Stimulated activated CD8-positive, alpha-beta memory T cell treated with anti-CD3 and anti-CD28 coated beads, Interleukin-2, amount 100 ng/mL, for 48 hours (primary cell): ENCODE results near the gene FGD6.
A peak's percentile ranks its signal among the peaks of the same experiment; 100 is the strongest.

Experiments
- DNase-seq, 2 donors: peaks; one replicate each; pipeline ENCODE4 v3.0.0-alpha.2; 2020; ENCODE audit warnings: low read depth in 2 of 2

FGD6 gene

GRCh38 chr12:95085612-95086011 is 131.7 kb downstream of the FGD6 start:
- no peak for DNase-seq

- no peak for DNase-seq
Measured at GRCh38 chr12:95083938-95084337, 133.3 kb downstream of the FGD6 start.

DNA sequence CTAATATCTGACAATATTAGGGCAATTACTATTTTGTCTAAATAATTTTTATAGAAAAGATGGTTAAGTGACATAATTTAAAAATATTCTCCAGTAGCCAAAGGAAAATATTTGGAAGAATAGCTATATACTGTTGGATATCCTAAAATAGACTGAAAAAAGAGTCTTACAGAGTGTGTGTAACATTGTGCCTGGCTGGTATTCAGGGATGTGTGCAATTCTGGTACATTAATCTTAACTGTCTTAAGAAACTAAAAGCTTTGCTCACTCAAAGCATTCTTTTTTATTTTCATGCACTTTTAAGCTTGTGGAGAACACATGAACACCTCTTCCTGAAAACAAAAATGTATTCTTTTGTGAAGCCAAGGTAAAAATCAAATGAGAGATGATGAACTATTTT is 133.8 kb downstream of the FGD6 start:
- DNase-seq: no peak

DNA sequence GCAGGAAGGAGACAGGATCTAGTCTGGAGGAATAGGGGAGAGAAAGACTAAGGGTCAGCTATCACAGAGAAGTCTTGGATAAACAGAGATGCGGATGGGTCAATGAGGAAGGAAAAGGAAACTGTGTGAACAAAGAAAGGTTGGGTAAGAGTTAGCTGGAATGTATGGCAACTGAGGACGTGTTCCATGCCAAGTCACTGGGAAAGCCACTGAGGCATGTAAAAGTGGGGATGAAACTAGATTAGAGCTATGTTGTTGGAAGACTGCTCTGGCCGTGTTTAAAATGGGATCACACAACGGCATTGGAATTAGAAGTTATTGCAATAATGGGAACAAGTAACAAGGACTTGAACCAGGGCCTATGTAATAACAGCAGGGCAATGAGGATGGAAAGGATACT is 139.9 kb downstream of the FGD6 start:
- DNase-seq: no peak

DNA sequence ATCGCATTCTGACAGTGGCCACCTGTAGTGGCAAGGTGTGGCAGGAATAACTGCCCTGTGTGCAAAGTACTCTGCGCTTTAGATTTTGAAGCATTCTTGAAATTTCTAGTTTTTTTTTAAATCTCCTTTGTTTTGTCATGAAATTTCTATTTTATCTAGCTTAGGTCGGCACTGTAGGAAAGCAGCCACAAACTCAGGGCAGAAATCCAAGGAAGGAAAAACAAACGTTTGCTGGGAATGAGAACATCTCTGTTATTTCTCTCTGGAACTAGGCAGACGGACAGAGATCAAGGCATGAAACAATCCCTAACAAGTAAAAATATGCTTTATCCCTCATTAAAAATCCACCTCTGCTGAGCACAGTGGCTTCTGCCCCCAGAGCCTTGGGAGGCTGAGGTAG is 142.5 kb downstream of the FGD6 start:
- DNase-seq: no peak

DNA sequence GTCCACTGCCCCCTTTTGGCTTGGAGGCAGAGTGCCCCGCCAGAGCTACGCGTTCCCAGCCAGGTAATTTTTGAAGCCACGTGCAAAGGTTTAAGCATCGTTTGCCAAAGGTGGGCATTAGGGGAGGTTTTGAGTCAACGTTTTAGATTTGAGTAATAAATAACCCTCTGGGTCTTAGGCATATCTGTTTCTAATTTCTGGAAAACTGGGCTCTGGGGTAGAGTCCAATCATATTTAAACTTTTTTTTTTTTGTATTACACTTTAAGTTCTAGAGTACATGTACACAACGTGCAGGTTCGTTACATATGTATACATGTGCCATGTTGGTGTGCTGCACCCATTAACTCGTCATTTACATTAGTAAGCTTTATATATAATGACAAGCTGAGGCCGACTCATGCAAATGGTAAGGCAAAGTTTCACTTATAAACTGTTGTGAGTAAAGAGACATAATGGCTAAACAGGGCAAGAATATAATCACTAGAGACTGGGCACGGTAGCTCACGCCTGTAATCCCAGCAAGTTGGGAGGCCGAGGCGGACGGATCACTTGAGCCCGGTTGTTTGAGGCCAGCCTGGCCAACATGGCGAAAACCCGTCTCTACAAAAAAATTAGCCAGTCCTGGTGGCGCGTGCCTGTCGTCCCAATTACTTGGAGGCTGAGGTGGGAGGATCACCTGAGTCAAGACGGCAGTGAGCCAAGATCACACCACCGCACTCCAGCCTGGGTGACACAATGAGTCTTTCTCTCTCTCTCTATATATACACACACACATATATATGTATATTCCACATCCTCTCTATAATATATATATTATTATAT is 143.4 kb downstream of the FGD6 start:
- peak in 1 of 2 donors; percentile 83 for DNase-seq

DNA sequence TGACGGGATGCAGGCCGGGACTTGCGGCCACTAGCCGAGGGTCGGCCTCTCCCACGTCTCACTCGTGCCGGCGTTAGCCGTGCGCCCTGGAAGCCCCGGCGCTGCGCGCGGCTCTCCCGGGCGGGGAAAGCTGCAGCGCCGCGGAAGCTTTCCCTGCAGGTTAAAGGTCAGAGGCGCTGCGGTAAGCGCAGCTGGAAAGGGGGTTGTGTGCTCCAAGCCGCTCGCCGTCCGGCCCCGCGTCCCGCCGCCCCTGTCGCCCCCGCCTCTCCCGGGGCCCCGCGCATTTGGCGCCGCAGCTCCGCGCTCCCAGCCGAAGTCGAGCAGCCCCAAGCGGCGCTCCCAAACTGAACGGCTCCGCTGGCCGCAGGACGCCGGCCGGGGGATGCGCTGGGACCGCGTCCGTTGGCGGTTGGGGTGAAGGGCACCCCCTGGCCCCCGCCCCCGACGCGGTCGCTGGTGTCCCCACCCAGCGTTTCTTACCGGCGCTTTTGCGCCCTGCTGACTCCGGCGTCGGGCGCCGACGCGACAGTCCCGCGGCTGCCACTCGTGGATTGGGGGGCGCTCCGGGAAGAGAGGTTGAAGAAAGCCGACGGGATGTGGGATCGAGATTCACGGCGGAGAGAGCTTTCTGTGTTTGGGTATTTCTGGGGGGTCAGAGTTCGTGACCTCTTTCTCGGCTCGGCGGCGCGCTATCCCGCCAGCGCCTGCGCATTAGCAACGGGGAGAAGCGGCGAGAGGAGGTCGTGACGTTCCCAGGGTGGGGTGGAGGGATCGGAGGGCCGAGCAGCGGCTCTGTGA is 144.2 kb downstream of the FGD6 start, which contains the start of gene NR2C1:
TSS of gene NR2C1 (minus strand) at position 719 of the 798 bp plus-strand sequence. CDS start 6,234 bp downstream, outside the sequence.
- DNase-seq: peak; percentile 22 to 86

GRCh38 chr12:95070378-95070777 is 146.9 kb downstream of the FGD6 start:
- no peak for DNase-seq

- no peak for DNase-seq
Measured at GRCh38 chr12:95066091-95066855, 151.0 kb downstream of the FGD6 start.

DNA sequence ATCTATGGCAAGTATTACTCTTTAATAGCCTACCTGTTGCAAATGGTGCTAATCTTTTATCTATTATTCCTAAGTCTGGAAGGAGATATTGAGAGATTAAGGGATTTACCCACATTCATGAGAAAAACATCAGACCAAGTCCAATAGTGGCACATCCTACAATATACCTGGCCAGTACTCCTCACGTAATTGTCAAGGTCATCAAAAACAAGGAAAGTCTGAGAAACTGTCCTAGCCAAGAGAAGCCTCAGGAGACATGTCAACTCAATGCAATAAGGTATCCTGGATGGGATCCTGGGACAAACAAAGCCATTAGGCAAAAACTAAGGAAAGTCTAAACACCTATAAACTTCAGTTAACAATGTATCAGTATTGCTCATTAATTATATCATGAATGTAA is 156.3 kb downstream of the FGD6 start:
- no peak for DNase-seq

DNA sequence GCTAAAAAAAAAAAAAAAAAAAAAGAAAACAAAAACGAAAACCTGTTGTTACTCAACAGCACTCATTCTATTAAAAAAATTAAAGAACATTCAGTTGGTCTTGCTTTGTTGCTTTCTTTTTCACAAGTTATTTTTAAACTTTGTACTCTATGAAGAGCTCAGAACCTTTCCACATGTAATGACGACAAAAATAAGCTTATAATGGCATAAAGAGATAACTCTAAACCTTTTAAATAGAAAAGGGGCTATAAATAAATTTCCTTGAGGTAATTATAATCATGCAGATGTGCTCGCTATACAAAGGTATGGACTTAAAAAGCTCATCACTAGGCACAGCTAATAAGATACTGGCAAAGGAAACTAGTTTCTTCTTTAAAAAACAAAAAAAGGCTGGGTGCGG is 157.3 kb downstream of the FGD6 start:
- no peak for DNase-seq

DNA sequence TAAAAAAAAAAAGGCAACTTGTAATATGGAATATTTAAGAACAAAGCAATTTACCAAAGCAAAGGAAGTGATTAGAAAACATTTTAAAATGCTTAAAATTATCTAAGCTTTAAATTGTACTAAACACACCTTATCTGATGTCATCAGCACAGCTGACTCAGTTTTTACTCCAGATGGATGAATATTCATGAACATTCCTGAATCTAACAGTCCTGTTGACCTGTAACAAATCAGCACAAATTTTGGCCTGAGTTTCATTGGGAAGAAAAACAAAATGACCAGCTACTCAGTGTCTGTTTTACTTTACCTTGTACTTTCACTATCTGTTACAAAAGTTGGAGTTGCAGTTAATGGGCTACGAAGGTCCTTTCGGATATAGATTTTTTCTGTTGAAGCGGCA is 159.8 kb downstream of the FGD6 start:
- no peak for DNase-seq

DNA sequence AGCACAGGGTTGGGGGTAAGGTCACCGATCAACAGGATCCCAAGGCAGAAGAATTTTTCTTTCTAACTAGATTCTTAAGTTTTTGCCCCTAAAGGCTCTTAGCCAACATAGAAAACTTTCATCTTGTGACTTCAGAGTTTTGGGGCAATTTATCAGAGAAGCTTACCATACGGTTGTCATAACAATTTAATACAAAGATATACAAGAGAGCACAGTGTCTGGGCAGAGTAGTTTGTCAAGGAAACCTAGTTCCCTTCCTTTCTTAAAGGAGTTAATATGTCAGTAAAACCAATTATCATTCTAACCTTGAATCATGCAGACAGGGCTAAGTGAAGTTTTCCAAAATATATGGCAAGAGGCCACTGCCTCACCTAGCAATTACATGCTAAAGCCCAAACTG is 162.2 kb downstream of the FGD6 start:
- no peak for DNase-seq

DNA sequence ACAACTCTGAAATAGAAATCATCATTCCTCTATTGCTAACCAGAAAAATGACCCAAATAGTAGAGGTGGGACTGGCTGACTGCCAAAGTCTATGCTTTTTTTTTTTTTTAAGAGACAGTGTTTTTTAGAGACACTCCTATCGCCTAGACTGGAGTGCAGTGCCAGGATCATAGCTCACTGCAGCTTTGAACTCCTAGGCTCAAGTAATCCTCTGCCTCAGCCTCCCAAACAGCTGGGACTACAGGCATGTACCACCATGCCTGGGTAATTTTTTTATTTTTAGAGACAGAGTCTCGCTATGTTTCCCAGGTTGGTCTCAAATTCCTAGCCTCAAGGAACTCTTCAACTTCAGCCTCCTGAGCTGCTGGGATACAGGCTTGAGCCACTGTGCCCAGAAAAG is 163.1 kb downstream of the FGD6 start:
- DNase-seq: no peak

DNA sequence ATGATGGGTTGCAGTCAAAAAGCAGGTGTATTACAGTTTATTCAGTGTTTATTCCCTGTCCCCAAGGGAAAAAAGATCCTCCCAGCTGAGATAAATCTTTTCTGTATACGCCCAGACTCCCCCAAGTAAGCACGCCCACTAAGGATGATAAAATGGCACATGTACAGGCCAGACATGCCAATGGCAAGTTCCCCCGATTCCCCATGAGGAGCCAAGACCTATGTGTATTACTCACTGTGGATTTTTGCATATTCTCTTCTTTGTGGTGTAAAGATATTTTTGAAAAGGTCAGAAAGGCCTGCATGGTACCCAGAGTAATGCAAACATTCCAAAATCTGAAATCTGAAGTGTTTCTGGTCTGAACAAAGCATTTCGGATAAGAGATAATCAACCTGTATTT is 166.0 kb downstream of the FGD6 start:
- DNase-seq: no peak

DNA sequence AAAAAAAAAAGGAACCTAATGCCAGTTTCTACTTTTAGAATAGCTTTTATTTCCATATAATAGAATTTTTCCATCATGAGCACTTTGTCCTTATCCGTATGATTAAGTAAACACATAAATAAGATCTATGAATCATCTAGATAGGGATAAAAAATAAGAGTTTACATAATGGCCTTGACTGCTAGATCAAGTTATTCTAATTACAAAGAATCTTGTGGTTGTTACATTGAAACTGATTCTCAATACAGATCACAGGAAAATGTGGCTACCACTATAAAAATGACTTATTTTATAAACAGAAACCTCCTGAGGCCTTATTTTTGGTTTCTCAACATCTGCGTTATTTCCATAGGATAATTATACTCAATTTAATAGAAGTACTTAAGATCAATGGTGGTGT is 179.4 kb downstream of the FGD6 start:
- no peak for DNase-seq

GRCh38 chr12:95034750-95035149 is 182.5 kb downstream of the FGD6 start:
- DNase-seq: no peak
